ENCODE data around the gene FHAD1.

Gene FHAD1

DNA sequence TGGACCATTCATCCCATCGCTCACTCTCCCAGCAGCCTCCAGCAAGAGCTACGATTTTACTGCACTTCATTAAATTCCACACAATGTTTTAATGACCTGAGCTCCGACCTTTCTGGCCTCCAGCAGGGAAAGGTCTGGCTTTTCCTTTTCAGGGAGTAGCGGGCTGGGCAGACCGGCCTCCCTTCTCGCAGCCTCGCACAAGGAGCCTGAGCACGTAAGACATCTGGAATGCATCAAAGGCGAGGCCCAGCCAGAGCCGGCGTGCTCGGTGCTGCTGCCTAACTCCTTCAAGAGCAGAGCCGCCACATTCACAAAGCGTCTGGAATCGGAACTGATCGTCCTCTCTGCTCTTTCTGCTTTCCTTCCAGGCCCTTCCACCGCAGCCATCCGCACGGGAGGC, 32.5 kb upstream of the FHAD1 start:
- H3K27ac ChIP-seq (ENCODE audit: low read depth, low read length, poor library complexity, severe bottlenecking) = no peak overlapping the region
- peaks cover 13% of the 10 kb centered on the region for H3K27me3 ChIP-seq (ENCODE audit: insufficient read depth, low read length)
- H2AFZ ChIP-seq (ENCODE audit: low read length) = no peak overlapping the region
- no peaks in the 10 kb centered on the region for H4K20me1 ChIP-seq (ENCODE audit: insufficient read depth, low read length)
- TF ChIP-seq, protein P1, sequence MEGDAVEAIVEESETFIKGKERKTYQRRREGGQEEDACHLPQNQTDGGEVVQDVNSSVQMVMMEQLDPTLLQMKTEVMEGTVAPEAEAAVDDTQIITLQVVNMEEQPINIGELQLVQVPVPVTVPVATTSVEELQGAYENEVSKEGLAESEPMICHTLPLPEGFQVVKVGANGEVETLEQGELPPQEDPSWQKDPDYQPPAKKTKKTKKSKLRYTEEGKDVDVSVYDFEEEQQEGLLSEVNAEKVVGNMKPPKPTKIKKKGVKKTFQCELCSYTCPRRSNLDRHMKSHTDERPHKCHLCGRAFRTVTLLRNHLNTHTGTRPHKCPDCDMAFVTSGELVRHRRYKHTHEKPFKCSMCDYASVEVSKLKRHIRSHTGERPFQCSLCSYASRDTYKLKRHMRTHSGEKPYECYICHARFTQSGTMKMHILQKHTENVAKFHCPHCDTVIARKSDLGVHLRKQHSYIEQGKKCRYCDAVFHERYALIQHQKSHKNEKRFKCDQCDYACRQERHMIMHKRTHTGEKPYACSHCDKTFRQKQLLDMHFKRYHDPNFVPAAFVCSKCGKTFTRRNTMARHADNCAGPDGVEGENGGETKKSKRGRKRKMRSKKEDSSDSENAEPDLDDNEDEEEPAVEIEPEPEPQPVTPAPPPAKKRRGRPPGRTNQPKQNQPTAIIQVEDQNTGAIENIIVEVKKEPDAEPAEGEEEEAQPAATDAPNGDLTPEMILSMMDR (IDR thresholded peaks at IDR 0.05; ENCODE audit: low read length) = no peak
- no peak for TF ChIP-seq EZH2 (IDR thresholded peaks at IDR 0.05; ENCODE audit: borderline replicate concordance, low read length)
- H3F3A ChIP-seq (ENCODE audit: insufficient read depth, low read length) = no peaks in the 10 kb centered on the region
- no peaks in the 10 kb centered on the region for H3K79me2 ChIP-seq (ENCODE audit: insufficient read depth, low read length)
- H3K4me1 ChIP-seq (ENCODE audit: insufficient read depth, low read length, severe bottlenecking) = no peaks in the 10 kb centered on the region
- no peak overlapping the region for H3K4me3 ChIP-seq (ENCODE audit: low read depth, low read length, poor library complexity, severe bottlenecking)
- no peaks in the 10 kb centered on the region for H3K36me3 ChIP-seq (ENCODE audit: insufficient read depth, low read length)
- no peaks in the 10 kb centered on the region for H3K9me3 ChIP-seq (ENCODE audit: low read length)
- H3K4me2 ChIP-seq (ENCODE audit: low read length) = no peak overlapping the region
- no peaks in the 10 kb centered on the region for H3K9me2 ChIP-seq (ENCODE audit: low read depth, low read length)
- H3K9ac ChIP-seq (ENCODE audit: low read length) = no peak overlapping the region

DNA sequence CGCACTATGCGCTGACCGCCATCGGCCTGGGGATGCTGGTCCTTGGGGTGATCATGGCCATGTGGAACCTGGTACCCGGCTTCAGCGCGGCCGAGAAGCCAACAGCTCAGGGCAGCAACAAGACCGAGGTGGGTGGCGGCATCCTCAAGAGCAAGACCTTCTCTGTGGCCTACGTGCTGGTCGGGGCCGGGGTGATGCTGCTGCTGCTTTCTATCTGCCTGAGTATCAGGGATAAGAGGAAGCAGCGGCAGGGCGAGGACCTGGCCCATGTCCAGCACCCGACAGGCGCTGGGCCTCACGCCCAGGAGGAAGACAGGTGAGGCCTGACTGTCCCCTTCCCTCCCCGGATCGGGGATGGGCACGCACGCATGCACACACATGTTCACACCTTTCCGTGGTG, 31.9 kb upstream of the FHAD1 start:
- TF ChIP-seq, protein P1 (IDR thresholded peaks at IDR 0.05; ENCODE audit: low read length) = no peak
- TF ChIP-seq EZH2 (IDR thresholded peaks at IDR 0.05; ENCODE audit: borderline replicate concordance, low read length) = no peak
- Histone ChIP-seq H3K27me3 (ENCODE audit: insufficient read depth, low read length) (peaks cover 13% of the 10 kb centered on the region), H4K20me1 (ENCODE audit: insufficient read depth, low read length) (no peaks in the 10 kb centered on the region), H3K4me3 (ENCODE audit: low read depth, low read length, poor library complexity, severe bottlenecking) (no peak overlapping the region), H3K36me3 (ENCODE audit: insufficient read depth, low read length) (no peaks in the 10 kb centered on the region), H3K79me2 (ENCODE audit: insufficient read depth, low read length) (no peaks in the 10 kb centered on the region), H2AFZ (ENCODE audit: low read length) (no peak overlapping the region), H3K4me1 (ENCODE audit: insufficient read depth, low read length, severe bottlenecking) (no peaks in the 10 kb centered on the region), H3K27ac (ENCODE audit: low read depth, low read length, poor library complexity, severe bottlenecking) (no peak overlapping the region), H3K9ac (ENCODE audit: low read length) (no peak overlapping the region), H3K4me2 (ENCODE audit: low read length) (no peak overlapping the region), H3F3A (ENCODE audit: insufficient read depth, low read length) (no peaks in the 10 kb centered on the region), H3K9me3 (ENCODE audit: low read length) (no peaks in the 10 kb centered on the region), H3K9me2 (ENCODE audit: low read depth, low read length) (no peaks in the 10 kb centered on the region)

DNA sequence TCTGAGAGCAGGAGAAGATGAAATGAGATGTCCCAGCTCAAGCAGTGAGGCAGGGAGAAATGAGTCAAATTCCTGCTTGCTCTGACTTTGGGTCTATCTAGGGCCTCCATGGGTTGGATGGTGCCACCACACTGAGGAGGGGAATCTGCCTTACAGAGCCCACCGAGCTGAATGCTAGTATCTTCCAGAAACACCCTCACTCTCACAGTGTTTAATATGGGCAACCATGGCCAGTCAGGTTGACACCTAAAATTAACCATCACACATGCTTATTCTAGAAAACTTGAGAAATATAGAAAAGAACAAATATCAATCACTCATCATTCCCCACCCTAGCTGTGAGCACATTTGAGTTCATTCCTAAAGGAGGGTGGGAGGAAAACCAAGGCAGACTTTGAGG, 29.4 kb upstream of the FHAD1 start:
- Histone ChIP-seq H3F3A (ENCODE audit: insufficient read depth, low read length) (no peaks in the 10 kb centered on the region), H3K4me2 (ENCODE audit: low read length) (no peak overlapping the region), H3K27ac (ENCODE audit: low read depth, low read length, poor library complexity, severe bottlenecking) (no peak overlapping the region), H3K9ac (ENCODE audit: low read length) (no peak overlapping the region), H3K9me3 (ENCODE audit: low read length) (no peaks in the 10 kb centered on the region), H4K20me1 (ENCODE audit: insufficient read depth, low read length) (no peaks in the 10 kb centered on the region), H3K4me1 (ENCODE audit: insufficient read depth, low read length, severe bottlenecking) (no peaks in the 10 kb centered on the region), H3K27me3 (ENCODE audit: insufficient read depth, low read length) (peaks cover 12% of the 10 kb centered on the region), H3K79me2 (ENCODE audit: insufficient read depth, low read length) (no peaks in the 10 kb centered on the region), H3K36me3 (ENCODE audit: insufficient read depth, low read length) (no peaks in the 10 kb centered on the region), H3K4me3 (ENCODE audit: low read depth, low read length, poor library complexity, severe bottlenecking) (no peak overlapping the region), H3K9me2 (ENCODE audit: low read depth, low read length) (no peaks in the 10 kb centered on the region), H2AFZ (ENCODE audit: low read length) (no peak overlapping the region)
- no peak for TF ChIP-seq EZH2 (IDR thresholded peaks at IDR 0.05; ENCODE audit: borderline replicate concordance, low read length)
- TF ChIP-seq, protein P1 (IDR thresholded peaks at IDR 0.05; ENCODE audit: low read length) = no peak

Measured in OCI-LY1 (cell line).